Upper lobe of left lung (tissue), 6 donors: ENCODE data around the gene MESD. TPM values are rescaled to one million over a fixed set of nuclear protein-coding genes. Genes with fewer than 3 reads are reported as not detected.

Source experiments
- ATAC-seq, 2 donors: fragments of 200-7000 bp; cut with Tn5 transposase; one replicate each; pipeline ENCODE4 v1.9.1; 2022; ENCODE audit warnings: mild to moderate bottlenecking in 2 of 2, moderate library complexity in 2 of 2; ENCODE audit not compliant: low FRiP score in 2 of 2
- DNase-seq, 2 donors: peaks; one replicate each; pipeline ENCODE4 v3.0.0-alpha.2; 2019 to 2020
- H3K27ac ChIP-seq, 4 donors: fragments of 200-600 bp; sonication (generic); one replicate each; pipeline ENCODE4 v1.5.1; 2016 to 2019
- H3K27me3 ChIP-seq, 4 donors: fragments of 200-600 bp; sonication (generic); one replicate each; pipeline ENCODE4 v1.5.1; 2017 to 2019
- H3K36me3 ChIP-seq, 4 donors: fragments of 200-600 bp; sonication (generic); one replicate each; pipeline ENCODE4 v1.5.1; 2016 to 2019
- H3K4me1 ChIP-seq, 4 donors: fragments of 200-600 bp; sonication (generic); one replicate each; pipeline ENCODE4 v1.5.1; 2018 to 2019
- H3K4me3 ChIP-seq, 4 donors: fragments of 200-600 bp; sonication (generic); one replicate each; pipeline ENCODE4 v1.5.1; 2017 to 2019; ENCODE audit warnings: mild to moderate bottlenecking in 2 of 4, moderate library complexity in 1 of 4
- H3K9me3 ChIP-seq, 4 donors: fragments of 200-600 bp; sonication (generic); one replicate each; pipeline ENCODE4 v1.5.1; 2018 to 2019
- EP300 ChIP-seq, 4 donors: sonication (generic); formaldehyde crosslinking; IDR thresholded peaks; one replicate each; pipeline ENCODE4 v1.5.1; 2017; ENCODE audit warnings: antibody characterized with exemption in 4 of 4, control low read depth in 2 of 4
- POLR2A ChIP-seq, 4 donors: fragments of 450-650 bp; IDR thresholded peaks; one replicate each; pipeline ENCODE4 v1.5.1; 2016 to 2017; ENCODE audit warnings: antibody characterized with exemption in 4 of 4, mild to moderate bottlenecking in 2 of 4
- POLR2AphosphoS5 ChIP-seq, 2 donors: sonication (generic); formaldehyde crosslinking; IDR thresholded peaks; one replicate each; pipeline ENCODE4 v1.5.1; 2017; ENCODE audit warnings: antibody characterized with exemption in 2 of 2
- WGBS, 2 donors: methylation state at CpG; one replicate each; pipeline ENCODE4 v1.1.5; 2017 to 2018; 5-methylcytosine and 5-hydroxymethylcytosine counted together
- small RNA-seq, 4 donors: library from RNA; depleted of rRNA; stranded (forward); fragments of <200 nt; gene quantifications; one replicate each; pipeline ENCODE3, GENCODE V24; 2016
- total RNA-seq, 6 donors: library from RNA; depleted of rRNA in 4 of 6; stranded (reverse); fragments of >200 nt in 4 of 6; gene quantifications; one replicate each; pipeline versions ENCODE4 v1.1.0 to v1.2.1, GENCODE V29; 2016 to 2021
- TF ChIP-seq, protein P1 (sequence below), 6 experiments: fragments of 450-650 bp in 4 of 6; fragments of 200-600 bp in 2 of 6; sonication (generic) in 2 of 6; IDR thresholded peaks; one replicate each; pipeline ENCODE4 v1.5.1; 2016 to 2019; ENCODE audit warnings: antibody characterized with exemption in 6 of 6
- donor health status: DM: no; HTN: no; CAD: no; lungs with moderate emphysema.
- donor health status: DM: no; HTN: yes; CAD: no; lungs with severe emphysema.

Gene MESD
- total RNA-seq, 6 donors from 2014 or later: 18.2 to 35.6 (median 23.5) TPM

DNA sequence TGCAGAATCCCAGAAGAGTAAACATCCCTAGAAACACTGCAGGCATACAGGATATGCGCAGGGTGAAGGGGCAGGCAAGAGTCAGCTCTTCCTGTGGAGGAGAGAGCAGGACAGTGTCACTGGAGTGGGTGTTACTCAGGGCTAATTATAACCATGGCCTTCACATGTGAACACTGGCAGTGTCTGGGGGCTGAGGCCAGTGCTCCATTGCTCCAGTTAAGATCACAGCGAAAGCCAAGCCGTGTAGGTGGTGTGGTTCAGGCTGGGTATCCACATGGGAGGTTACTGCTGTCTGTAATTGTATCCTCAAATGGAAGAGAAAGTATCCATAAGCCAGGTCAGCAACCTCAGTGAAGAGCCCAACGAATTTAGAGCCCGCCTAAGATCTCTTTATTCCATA, 84.6 kb downstream of the MESD start:
- Histone ChIP-seq H3K27me3 (no peaks in the 10 kb centered on the region), H3K4me1 (no peaks in the 10 kb centered on the region), H3K9me3 (no peaks in the 10 kb centered on the region), H3K4me3 (no peak overlapping the region), H3K27ac (no peak overlapping the region), H3K36me3 (peaks cover 0 to 29% (median 2%) of the 10 kb centered on the region in 4 donors)
- 64 to 77% methylated on average over 5 of the region's 5 CpGs for WGBS, 2 donors
- DNase-seq (no peak), ATAC-seq (no peak)
- no peak for TF ChIP-seq POLR2A (IDR thresholded peaks at IDR 0.05)
- TF ChIP-seq EP300 (IDR thresholded peaks at IDR 0.05): no peak
- TF ChIP-seq POLR2AphosphoS5 (IDR thresholded peaks at IDR 0.05): peak in 1 of 2 donors; percentile 5

DNA sequence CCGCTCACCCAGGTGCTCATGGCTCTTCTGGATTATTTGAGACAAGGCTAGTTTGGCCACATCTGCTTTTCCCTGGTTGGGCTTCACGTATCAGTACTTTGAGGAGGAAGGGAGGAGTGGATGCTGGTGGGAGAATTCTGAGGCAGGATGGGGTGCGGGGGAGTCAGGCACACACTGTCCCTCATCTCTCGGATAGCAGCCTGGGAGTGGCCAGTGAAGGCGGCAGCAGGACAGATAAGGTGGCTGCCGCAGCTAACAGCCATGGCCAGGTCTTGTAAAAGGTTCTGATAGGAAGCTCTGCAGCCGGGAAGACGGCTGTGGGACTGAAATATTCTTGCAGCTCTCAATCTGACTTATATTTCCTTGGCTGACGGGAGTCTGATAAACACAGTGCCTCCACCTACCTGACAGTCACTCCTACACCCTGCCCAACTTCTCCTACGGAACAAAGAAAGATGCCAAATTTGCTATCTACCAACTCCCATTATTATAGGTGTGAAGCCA, 87.3 kb downstream of the MESD start:
- no peak for ATAC-seq
- WGBS, 2 donors: 85 to 88% methylated on average over 10 of the region's 10 CpGs
- no peak for DNase-seq

DNA sequence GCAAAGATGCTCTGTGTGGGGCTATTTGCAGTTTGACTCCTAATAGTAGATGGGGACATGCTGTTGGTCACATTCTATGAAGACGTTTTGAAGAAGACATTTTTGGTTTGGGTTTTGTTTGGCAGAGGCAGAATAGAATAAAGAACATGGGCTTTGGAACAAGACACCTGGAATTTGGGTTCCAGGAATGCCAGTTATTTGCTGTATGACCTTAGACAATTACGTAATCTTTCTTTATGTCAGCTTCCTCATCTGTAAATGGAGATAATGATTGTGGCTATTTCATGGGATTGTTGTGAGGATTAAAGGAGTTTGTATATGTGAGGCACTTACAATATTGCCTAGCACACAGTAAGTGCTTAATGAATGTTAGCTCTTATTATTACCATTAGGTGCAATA, 91.6 kb downstream of the MESD start:
- ATAC-seq: no peak
- peaks cover 0 to 10% (median 0%) of the 10 kb centered on the region in 4 donors for H3K36me3 ChIP-seq
- WGBS, 2 donors: 70 to 91% methylated on average over 2 of the region's 2 CpGs
- no peaks in the 10 kb centered on the region for H3K27me3 ChIP-seq
- H3K9me3 ChIP-seq: no peaks in the 10 kb centered on the region
- H3K4me3 ChIP-seq: no peak overlapping the region
- no peaks in the 10 kb centered on the region for H3K4me1 ChIP-seq
- TF ChIP-seq POLR2AphosphoS5 (IDR thresholded peaks at IDR 0.05) (no peak), POLR2A (IDR thresholded peaks at IDR 0.05) (no peak), EP300 (IDR thresholded peaks at IDR 0.05) (no peak)
- TF ChIP-seq, protein P1, sequence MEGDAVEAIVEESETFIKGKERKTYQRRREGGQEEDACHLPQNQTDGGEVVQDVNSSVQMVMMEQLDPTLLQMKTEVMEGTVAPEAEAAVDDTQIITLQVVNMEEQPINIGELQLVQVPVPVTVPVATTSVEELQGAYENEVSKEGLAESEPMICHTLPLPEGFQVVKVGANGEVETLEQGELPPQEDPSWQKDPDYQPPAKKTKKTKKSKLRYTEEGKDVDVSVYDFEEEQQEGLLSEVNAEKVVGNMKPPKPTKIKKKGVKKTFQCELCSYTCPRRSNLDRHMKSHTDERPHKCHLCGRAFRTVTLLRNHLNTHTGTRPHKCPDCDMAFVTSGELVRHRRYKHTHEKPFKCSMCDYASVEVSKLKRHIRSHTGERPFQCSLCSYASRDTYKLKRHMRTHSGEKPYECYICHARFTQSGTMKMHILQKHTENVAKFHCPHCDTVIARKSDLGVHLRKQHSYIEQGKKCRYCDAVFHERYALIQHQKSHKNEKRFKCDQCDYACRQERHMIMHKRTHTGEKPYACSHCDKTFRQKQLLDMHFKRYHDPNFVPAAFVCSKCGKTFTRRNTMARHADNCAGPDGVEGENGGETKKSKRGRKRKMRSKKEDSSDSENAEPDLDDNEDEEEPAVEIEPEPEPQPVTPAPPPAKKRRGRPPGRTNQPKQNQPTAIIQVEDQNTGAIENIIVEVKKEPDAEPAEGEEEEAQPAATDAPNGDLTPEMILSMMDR (IDR thresholded peaks at IDR 0.05): no peak
- DNase-seq: no peak
- no peak overlapping the region for H3K27ac ChIP-seq

More for the DNA sequence above, 87.3 kb downstream of the MESD start:
- H3K27ac ChIP-seq: no peak overlapping the region
- H3K9me3 ChIP-seq: no peaks in the 10 kb centered on the region
- peaks cover 0 to 16% (median 0%) of the 10 kb centered on the region in 4 donors for H3K36me3 ChIP-seq
- H3K4me3 ChIP-seq: no peak overlapping the region
- no peak for TF ChIP-seq EP300 (IDR thresholded peaks at IDR 0.05)
- no peak for TF ChIP-seq POLR2AphosphoS5 (IDR thresholded peaks at IDR 0.05)
- H3K4me1 ChIP-seq: no peaks in the 10 kb centered on the region
- no peaks in the 10 kb centered on the region for H3K27me3 ChIP-seq

Small RNA genes within 50 kb of the gene (small RNA-seq; reads per million reads assigned to genes)
- gene MIR4514: 0 reads per million in 4 donors

Other genes starting within 250 kb of the MESD start
- gene CEMIP, start 210.4 kb downstream of the MESD start, total RNA-seq: 10 to 100 TPM in 1 of 6 donors, 1 to 10 TPM in 4, under 1 TPM in 1; 0.59 to 38.8 (median 5.7) TPM
- gene TLNRD1, start 11.1 kb upstream of the MESD start, total RNA-seq: 10 to 100 TPM; 23.0 to 55.7 (median 36.0) TPM
- gene CFAP161, start 144.5 kb upstream of the MESD start, total RNA-seq: 1 to 10 TPM; 1.2 to 9.0 (median 2.6) TPM
- gene IL16, start 207.1 kb upstream of the MESD start, total RNA-seq: 100 to 1,000 TPM in 1 of 6 donors, 10 to 100 TPM in 5; 18.9 to 102 (median 31.8) TPM